AG09319 (cell line): Measurements from ENCODE around the gene PXDN.

Experiments
- DNase-seq: peaks from one replicate; pipeline ENCODE4 v3.0.0-alpha.2; 2010; ENCODE audit warnings: low read depth; ENCODE audit errors: extremely low read depth
- CTCF ChIP-seq: IDR thresholded peaks from 2 replicates; pipeline ENCODE4 v1.5.1; 2011; ENCODE audit warnings: low read depth, mild to moderate bottlenecking, inconsistent platforms, low read length, moderate library complexity

PXDN gene

GRCh38 chr2:1599301-1600085, 144.8 kb downstream of the PXDN start:
- DNase-seq: no peak
- TF ChIP-seq CTCF: no peak

- DNase-seq: no peak
- no peak for TF ChIP-seq CTCF
Measured at GRCh38 chr2:1598800-1599199, 145.5 kb downstream of the PXDN start.

- TF ChIP-seq CTCF: no peak
- DNase-seq: no peak
Measured at GRCh38 chr2:1598041-1598710, 146.1 kb downstream of the PXDN start.

GRCh38 chr2:1595274-1595673, 149.0 kb downstream of the PXDN start:
- TF ChIP-seq CTCF: no peak
- no peak for DNase-seq

- TF ChIP-seq CTCF: no peak
Measured at GRCh38 chr2:1594373-1595171, 149.7 kb downstream of the PXDN start.

GRCh38 chr2:1594123-1594372, 150.3 kb downstream of the PXDN start:
- DNase-seq: peak; percentile 29
- no peak for TF ChIP-seq CTCF

More at GRCh38 chr2:1594373-1595171, 149.7 kb downstream of the PXDN start:
- DNase-seq: no peak
